HCT116 (cell line): ENCODE measurements around the gene FUT6. TPM values are rescaled to one million over a fixed set of nuclear protein-coding genes. Genes with fewer than 3 reads are reported as not detected.

Experiments used
- ATAC-seq: fragments of 200-7000 bp; cut with Tn5 transposase; 2 replicates; pipeline ENCODE4 v1.9.1; 2020; ENCODE audit warnings: mild to moderate bottlenecking, moderate library complexity
- BruUV-seq: library from RNA; stranded (reverse); fragments of 400-500 nt; replicated peaks from 2 replicates; lab custom pipeline; 2021; lab: Mats Ljungman, UMichigan
- CTCF ChIA-PET: fragments of 300-600 bp; sonication (Branson Sonifier 250); formaldehyde crosslinking; loops from one replicate; lab custom pipeline; 2021; ENCODE audit warnings: antibody characterized with exemption; lab: Charles Lee
- POLR2A ChIA-PET: fragments of 300-600, 350-600 bp; sonication (Branson Sonifier 250); formaldehyde crosslinking; loops from one replicate; lab custom pipeline; 2021; ENCODE audit warnings: antibody characterized with exemption; lab: Charles Lee
- RAD21 ChIA-PET, 2 experiments: fragments of 300-600 bp; sonication (Branson Sonifier 250); formaldehyde crosslinking; loops; one replicate each; lab custom pipeline; 2023; ENCODE audit warnings: low total read pairs in 2 of 2; ENCODE audit not compliant: uncharacterized antibody in 2 of 2, unreplicated experiment in 2 of 2, low non-redundant PET in 1 of 2; lab: Charles Lee
- DNase-seq: peaks from one replicate; pipeline ENCODE4 v3.0.0-alpha.2; 2010; ENCODE audit warnings: low read depth, low spot score
- H2AFZ ChIP-seq: fragments of 200-600 bp; shearing (Covaris generic), sonication (generic); 2 replicates; pipeline ENCODE4 v1.6.1; 2017; ENCODE audit warnings: low read depth, mixed run types, mixed read lengths, antibody characterized with exemption, low read length; ENCODE audit not compliant: poor library complexity, severe bottlenecking
- H3K27ac ChIP-seq: 2 replicates; pipeline ENCODE4 v1.5.1; 2012; ENCODE audit warnings: low read depth, low read length
- H3K27me3 ChIP-seq: fragments of 200-600 bp; sonication (generic); 2 replicates; pipeline ENCODE4 v1.6.1; 2016; ENCODE audit warnings: mixed run types, low read length, mixed read lengths; ENCODE audit not compliant: insufficient read depth
- H3K36me3 ChIP-seq, 2 experiments: fragments of 200-500 bp in 1 of 2; fragments of 200-600 bp in 1 of 2; sonication (Bioruptor generic) in 1 of 2; sonication (generic) in 1 of 2; 2 replicates each; pipeline versions ENCODE4 v1.5.1 to v1.6.1; 2014 to 2016; ENCODE audit warnings: low read length in 2 of 2, inconsistent platforms in 1 of 2, mixed read lengths in 1 of 2, mixed run types in 1 of 2; ENCODE audit not compliant: insufficient read depth in 2 of 2, control insufficient read depth in 1 of 2
- H3K4me1 ChIP-seq, 2 experiments: fragments of 200-600 bp in 1 of 2; sonication (generic) in 1 of 2; 2 replicates each; pipeline versions ENCODE4 v1.5.1 to v1.6.1; 2012 to 2017; ENCODE audit warnings: low read length in 2 of 2, inconsistent platforms in 1 of 2, mild to moderate bottlenecking in 1 of 2, mixed read lengths in 1 of 2, mixed run types in 1 of 2, moderate library complexity in 1 of 2; ENCODE audit not compliant: insufficient read depth in 2 of 2, control insufficient read depth in 1 of 2
- H3K4me2 ChIP-seq: fragments of 200-600 bp; sonication (generic); 2 replicates; pipeline ENCODE4 v1.6.1; 2017; ENCODE audit warnings: mixed run types, low read length, mixed read lengths
- H3K4me3 ChIP-seq, 2 experiments: fragments of 200-600 bp in 1 of 2; sonication (generic) in 1 of 2; replicated peaks in 1 of 2; 2 replicates each; pipeline ENCODE4 v1.5.1; 2011 to 2016; ENCODE audit warnings: low read length in 2 of 2, control low read depth in 1 of 2, low read depth in 1 of 2, mild to moderate bottlenecking in 1 of 2, mixed read lengths in 1 of 2, mixed run types in 1 of 2
- H3K79me2 ChIP-seq: fragments of 200-600 bp; sonication (generic); 2 replicates; pipeline ENCODE4 v1.6.1; 2017; ENCODE audit warnings: mild to moderate bottlenecking, mixed run types, low read length, moderate library complexity, mixed read lengths; ENCODE audit not compliant: insufficient read depth
- H3K9ac ChIP-seq: fragments of 200-600 bp; sonication (generic); 2 replicates; pipeline ENCODE4 v1.6.1; 2016; ENCODE audit warnings: low read length, mixed read lengths
- H3K9me2 ChIP-seq: fragments of 200-600 bp; sonication (generic), shearing (Covaris generic); 2 replicates; pipeline ENCODE4 v1.6.1; 2017; ENCODE audit warnings: mixed run types, mild to moderate bottlenecking, moderate library complexity; ENCODE audit not compliant: insufficient read depth
- H3K9me3 ChIP-seq, 2 experiments: fragments of 200-500 bp in 1 of 2; fragments of 200-600 bp in 1 of 2; sonication (Bioruptor generic) in 1 of 2; sonication (generic) in 1 of 2; 2 replicates each; pipeline ENCODE4 v1.6.1; 2014 to 2017; ENCODE audit warnings: low read length in 2 of 2, mixed read lengths in 2 of 2, inconsistent platforms in 1 of 2, low read depth in 1 of 2, mild to moderate bottlenecking in 1 of 2, mixed run types in 1 of 2, moderate library complexity in 1 of 2; ENCODE audit not compliant: control insufficient read depth in 1 of 2, insufficient read depth in 1 of 2
- H4K20me1 ChIP-seq: fragments of 200-600 bp; sonication (generic), shearing (Covaris generic); 2 replicates; pipeline ENCODE4 v1.6.1; 2017; ENCODE audit warnings: mixed run types, mild to moderate bottlenecking, moderate library complexity; ENCODE audit not compliant: insufficient read depth
- CEBPB ChIP-seq: IDR thresholded peaks from 2 replicates; pipeline ENCODE4 v1.6.1; 2012; ENCODE audit warnings: low read depth
- EGR1 ChIP-seq: IDR thresholded peaks from 2 replicates; pipeline ENCODE4 v1.6.1; 2012; ENCODE audit warnings: low read depth
- ELF1 ChIP-seq: IDR thresholded peaks from 2 replicates; pipeline ENCODE4 v1.6.1; 2012; ENCODE audit warnings: low read depth, borderline replicate concordance
- EZH2 ChIP-seq: fragments of 200-600 bp; sonication (generic); IDR thresholded peaks from 2 replicates; pipeline ENCODE4 v1.6.1; 2017; ENCODE audit warnings: antibody characterized with exemption, mixed run types
- EZH2phosphoT487 ChIP-seq: fragments of 200-600 bp; IDR thresholded peaks from 2 replicates; pipeline ENCODE4 v1.6.1; 2018; ENCODE audit warnings: antibody characterized with exemption, borderline replicate concordance
- FOSL1 ChIP-seq: IDR thresholded peaks from 2 replicates; pipeline ENCODE4 v1.6.1; 2012; ENCODE audit warnings: low read depth
- JUND ChIP-seq: IDR thresholded peaks from 2 replicates; pipeline ENCODE4 v1.6.1; 2012
- POLR2AphosphoS5 ChIP-seq: IDR thresholded peaks from 2 replicates; pipeline ENCODE4 v1.6.1; 2011; ENCODE audit warnings: mild to moderate bottlenecking, low read depth, low read length, moderate library complexity
- RAD21 ChIP-seq: IDR thresholded peaks from 2 replicates; pipeline ENCODE4 v1.6.1; 2012; ENCODE audit warnings: low read depth, mild to moderate bottlenecking
- SP1 ChIP-seq: IDR thresholded peaks from 2 replicates; pipeline ENCODE4 v1.6.1; 2012; ENCODE audit warnings: low read depth
- ZNF274 ChIP-seq: fragments of 200-500 bp; sonication (Bioruptor generic); IDR thresholded peaks from 2 replicates; pipeline ENCODE4 v1.6.1; 2014; ENCODE audit warnings: mild to moderate bottlenecking, low read depth, low read length, inconsistent platforms
- intact Hi-C: fragments of 100-400 bp; cut with micrococcal nuclease; formaldehyde crosslinking; loops from 2 replicates; pipeline ENCODE4 v1.10.0; 2022
- total RNA-seq: library from RNA; stranded (reverse); gene quantifications from one replicate; pipeline ENCODE4 v1.2.1, GENCODE V29; 2021; ENCODE audit not compliant: unreplicated experiment
- TF ChIP-seq, protein P1 (sequence below): IDR thresholded peaks from 2 replicates; pipeline ENCODE4 v1.6.1; 2012
- TF ChIP-seq, protein P2 (sequence below): IDR thresholded peaks from 2 replicates; pipeline ENCODE4 v1.6.1; 2011; ENCODE audit warnings: mild to moderate bottlenecking, low read length, moderate library complexity; ENCODE audit not compliant: insufficient replicate concordance; ENCODE audit errors: extremely low read depth
- TF ChIP-seq, protein P3 (sequence below), 3 experiments: fragments of 200-600 bp in 1 of 3; sonication (generic) in 1 of 3; IDR thresholded peaks in 2 of 3; conservative IDR thresholded peaks in 1 of 3; 2 replicates each; pipeline ENCODE4 v1.5.1; 2012 to 2017; ENCODE audit warnings: low read depth in 2 of 3, low read length in 2 of 3, antibody characterized with exemption in 1 of 3, borderline replicate concordance in 1 of 3, control low read depth in 1 of 3, mild to moderate bottlenecking in 1 of 3, mixed read lengths in 1 of 3, mixed run types in 1 of 3, moderate library complexity in 1 of 3; ENCODE audit not compliant: insufficient read depth in 1 of 3

Gene FUT6
- total RNA-seq, 1 experiment from 2014 or later: not detected

DNA sequence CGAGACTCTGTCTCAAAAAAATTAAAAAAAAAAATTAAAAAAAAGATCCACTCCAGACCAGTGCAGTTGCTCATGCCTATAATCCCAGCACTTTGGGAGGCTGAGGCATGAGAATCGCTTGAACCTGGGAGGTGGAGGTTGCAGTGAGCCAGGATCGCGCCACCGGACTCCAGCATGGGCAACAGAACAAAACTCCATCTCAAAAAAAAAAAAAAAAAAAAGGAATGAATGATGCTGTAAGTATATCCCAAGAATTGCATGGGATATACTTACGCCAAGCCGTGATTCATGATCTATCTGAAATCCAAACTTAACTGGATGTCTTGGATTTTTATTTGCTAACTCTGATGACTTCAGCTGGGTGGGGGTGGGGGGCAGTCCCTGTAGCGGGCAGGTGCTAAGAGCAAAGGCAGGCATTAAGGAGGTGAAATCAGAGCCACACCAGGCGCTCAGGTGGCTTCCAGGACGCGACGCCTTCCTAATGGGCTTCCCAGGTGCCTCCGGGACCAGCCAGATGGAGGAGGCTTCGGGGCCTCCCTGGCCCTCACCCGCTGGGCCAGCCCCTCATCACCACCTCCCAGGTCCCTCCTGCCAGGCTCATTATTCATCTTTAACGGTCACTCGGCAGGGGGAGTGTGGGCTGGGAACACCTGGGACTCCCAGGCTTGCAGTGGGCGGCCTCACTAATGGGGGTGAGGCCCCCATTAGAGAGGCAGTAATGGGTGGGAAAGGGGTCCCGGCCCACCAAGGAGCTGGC lies 42.2 kb upstream of the FUT6 start:
- H4K20me1 ChIP-seq: no peaks in the 10 kb centered on the region
- H3K4me3 ChIP-seq: no peak overlapping the region
- H2AFZ ChIP-seq: no peak overlapping the region
- no peak overlapping the region for H3K4me2 ChIP-seq
- H3K27ac ChIP-seq: no peak overlapping the region
- no peaks in the 10 kb centered on the region for H3K9me2 ChIP-seq
- ChIA-PET RAD21 (interaction anchor here in 1 of 2 experiments (0.7 kb wide), 1 partner anchor 53 kb away, joined by 6 read pairs; no protein-coding TSS in a partner anchor), CTCF (interaction anchor here (4.5 kb wide), 1 partner anchor 78 kb away, joined by 15 read pairs; the partner anchor contains the start of gene NRTN), POLR2A (no interaction called here)
- DNase-seq (no peak), ATAC-seq (no peak)
- no TSS peak for BruUV-seq
- no peak overlapping the region for H3K9ac ChIP-seq
- H3K79me2 ChIP-seq: no peaks in the 10 kb centered on the region
- no peaks in the 10 kb centered on the region for H3K27me3 ChIP-seq
- H3K9me3 ChIP-seq: no peaks in the 10 kb centered on the region
- H3K4me1 ChIP-seq: peaks cover 5 to 8% of the 10 kb centered on the region in 2 experiments
- H3K36me3 ChIP-seq: no peaks in the 10 kb centered on the region
- TF ChIP-seq, protein P1, sequence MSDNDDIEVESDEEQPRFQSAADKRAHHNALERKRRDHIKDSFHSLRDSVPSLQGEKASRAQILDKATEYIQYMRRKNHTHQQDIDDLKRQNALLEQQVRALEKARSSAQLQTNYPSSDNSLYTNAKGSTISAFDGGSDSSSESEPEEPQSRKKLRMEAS: no peak
- no peak for TF ChIP-seq SP1
- TF ChIP-seq POLR2AphosphoS5: no peak
- TF ChIP-seq ZNF274: no peak
- no peak for TF ChIP-seq ELF1
- TF ChIP-seq RAD21: no peak
- TF ChIP-seq, protein P2, sequence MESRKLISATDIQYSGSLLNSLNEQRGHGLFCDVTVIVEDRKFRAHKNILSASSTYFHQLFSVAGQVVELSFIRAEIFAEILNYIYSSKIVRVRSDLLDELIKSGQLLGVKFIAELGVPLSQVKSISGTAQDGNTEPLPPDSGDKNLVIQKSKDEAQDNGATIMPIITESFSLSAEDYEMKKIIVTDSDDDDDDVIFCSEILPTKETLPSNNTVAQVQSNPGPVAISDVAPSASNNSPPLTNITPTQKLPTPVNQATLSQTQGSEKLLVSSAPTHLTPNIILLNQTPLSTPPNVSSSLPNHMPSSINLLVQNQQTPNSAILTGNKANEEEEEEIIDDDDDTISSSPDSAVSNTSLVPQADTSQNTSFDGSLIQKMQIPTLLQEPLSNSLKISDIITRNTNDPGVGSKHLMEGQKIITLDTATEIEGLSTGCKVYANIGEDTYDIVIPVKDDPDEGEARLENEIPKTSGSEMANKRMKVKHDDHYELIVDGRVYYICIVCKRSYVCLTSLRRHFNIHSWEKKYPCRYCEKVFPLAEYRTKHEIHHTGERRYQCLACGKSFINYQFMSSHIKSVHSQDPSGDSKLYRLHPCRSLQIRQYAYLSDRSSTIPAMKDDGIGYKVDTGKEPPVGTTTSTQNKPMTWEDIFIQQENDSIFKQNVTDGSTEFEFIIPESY: no peak
- no peak for TF ChIP-seq JUND
- no peak for TF ChIP-seq EZH2phosphoT487
- no peak for TF ChIP-seq EGR1
- no peak for TF ChIP-seq EZH2
- TF ChIP-seq, protein P3, sequence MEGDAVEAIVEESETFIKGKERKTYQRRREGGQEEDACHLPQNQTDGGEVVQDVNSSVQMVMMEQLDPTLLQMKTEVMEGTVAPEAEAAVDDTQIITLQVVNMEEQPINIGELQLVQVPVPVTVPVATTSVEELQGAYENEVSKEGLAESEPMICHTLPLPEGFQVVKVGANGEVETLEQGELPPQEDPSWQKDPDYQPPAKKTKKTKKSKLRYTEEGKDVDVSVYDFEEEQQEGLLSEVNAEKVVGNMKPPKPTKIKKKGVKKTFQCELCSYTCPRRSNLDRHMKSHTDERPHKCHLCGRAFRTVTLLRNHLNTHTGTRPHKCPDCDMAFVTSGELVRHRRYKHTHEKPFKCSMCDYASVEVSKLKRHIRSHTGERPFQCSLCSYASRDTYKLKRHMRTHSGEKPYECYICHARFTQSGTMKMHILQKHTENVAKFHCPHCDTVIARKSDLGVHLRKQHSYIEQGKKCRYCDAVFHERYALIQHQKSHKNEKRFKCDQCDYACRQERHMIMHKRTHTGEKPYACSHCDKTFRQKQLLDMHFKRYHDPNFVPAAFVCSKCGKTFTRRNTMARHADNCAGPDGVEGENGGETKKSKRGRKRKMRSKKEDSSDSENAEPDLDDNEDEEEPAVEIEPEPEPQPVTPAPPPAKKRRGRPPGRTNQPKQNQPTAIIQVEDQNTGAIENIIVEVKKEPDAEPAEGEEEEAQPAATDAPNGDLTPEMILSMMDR (IDR thresholded peaks at IDR 0.05 in 2 of 3, conservative IDR thresholded peaks at IDR 0.05 in 1 of 3; ENCODE audit: borderline replicate concordance in 1 of 3, insufficient read depth in 1 of 3, low read depth in 2 of 3, low read length in 2 of 3): no peak
- TF ChIP-seq FOSL1: no peak
- no peak for TF ChIP-seq CEBPB
- intact Hi-C loops: no loop called here
